HG03469 (cell line): Measurements from ENCODE around the gene B4GALT4.

Source experiments
- ATAC-seq: cut with Tn5 transposase; IDR thresholded peaks from one replicate; pipeline ENCODE4 v1.9.1; 2021; ENCODE audit warnings: mild to moderate bottlenecking, moderate library complexity, moderate number of reproducible peaks; ENCODE audit not compliant: unreplicated experiment

Gene B4GALT4

GRCh38 chr3:119238363-119238762 lies 2.3 kb downstream of the B4GALT4 start:
- ATAC-seq = no peak

- no peak for ATAC-seq
Measured at GRCh38 chr3:119237299-119237698, 3.4 kb downstream of the B4GALT4 start.

DNA sequence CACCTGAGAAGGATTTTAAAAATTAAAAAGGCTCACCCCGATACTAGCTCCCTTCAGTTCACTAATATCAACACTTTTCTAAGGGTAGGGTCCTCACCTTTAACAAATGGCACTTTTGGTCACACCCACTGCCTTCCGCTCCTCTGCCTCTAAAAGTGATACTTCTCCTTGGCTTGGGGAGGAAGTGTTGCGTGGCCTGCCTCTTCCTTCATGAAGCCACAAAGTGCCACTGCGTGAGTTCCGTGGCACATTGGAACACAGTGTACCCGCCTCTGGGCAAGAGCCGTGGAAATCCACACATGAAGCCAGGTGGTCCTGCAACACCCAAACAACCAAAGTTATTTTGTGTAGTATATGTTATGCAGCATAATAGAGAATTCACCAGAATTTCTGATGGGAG lies 3.9 kb downstream of the B4GALT4 start:
- ATAC-seq = no peak

DNA sequence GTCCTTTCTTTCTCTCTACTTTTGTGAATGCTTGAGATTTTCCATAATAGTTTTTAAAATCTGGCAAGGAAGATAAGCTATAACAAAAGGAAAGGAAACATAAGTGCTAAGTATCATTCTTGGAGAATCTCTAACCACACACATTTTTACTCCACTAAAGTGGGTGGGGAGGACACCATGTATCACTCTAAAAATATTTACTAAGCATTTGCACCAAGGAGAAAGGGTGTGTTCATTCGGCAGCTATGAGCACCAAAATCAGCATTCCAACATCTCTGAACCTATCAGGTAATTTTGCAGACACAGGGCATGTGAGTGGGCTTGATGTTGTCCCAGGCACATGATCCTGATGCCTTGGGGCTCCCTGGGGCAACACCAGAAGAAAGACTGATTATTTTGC lies 5.5 kb downstream of the B4GALT4 start:
- no peak for ATAC-seq

GRCh38 chr3:119234610-119235009 lies 6.1 kb downstream of the B4GALT4 start:
- ATAC-seq = no peak

- no peak for ATAC-seq
Measured at GRCh38 chr3:119230745-119231144, 9.9 kb downstream of the B4GALT4 start.

GRCh38 chr3:119230071-119230470 lies 10.6 kb downstream of the B4GALT4 start:
- ATAC-seq = no peak

- no peak for ATAC-seq
Measured at GRCh38 chr3:119229190-119229589, 11.5 kb downstream of the B4GALT4 start.

DNA sequence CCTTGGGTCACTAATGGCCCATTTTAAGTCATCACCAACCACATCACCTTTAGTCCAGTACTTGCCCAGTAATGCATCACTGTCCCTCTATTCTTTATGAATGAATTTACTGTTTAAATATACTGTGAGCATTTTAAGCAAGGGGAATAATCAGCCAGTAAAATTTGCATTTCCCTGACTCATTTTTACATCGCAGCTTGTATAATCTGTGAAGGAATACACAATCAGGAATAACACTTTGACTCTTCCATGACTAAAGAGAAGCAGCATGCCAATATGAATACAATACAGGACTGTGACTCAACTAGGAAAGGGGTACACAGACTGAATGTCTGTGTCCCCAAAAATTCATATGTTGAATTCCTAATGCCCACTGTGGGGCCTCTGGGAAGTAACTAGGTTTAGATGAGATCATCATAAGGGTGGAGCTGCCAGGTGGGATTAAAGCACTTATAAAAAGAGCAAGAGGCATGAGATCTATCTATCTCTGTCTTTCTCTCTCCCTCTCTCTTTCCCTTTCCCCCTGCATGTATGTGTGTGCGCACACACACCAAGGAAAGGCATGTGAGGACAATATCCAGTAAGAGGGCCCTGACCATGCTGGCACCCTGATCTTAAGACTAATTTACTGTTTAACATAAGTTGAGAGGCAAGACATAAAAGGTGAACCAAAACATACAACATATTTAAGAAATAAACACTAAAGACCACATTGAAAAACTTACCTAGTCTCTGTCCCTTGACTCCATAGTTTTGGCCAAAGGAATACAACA lies 12.1 kb downstream of the B4GALT4 start:
- no peak for ATAC-seq

DNA sequence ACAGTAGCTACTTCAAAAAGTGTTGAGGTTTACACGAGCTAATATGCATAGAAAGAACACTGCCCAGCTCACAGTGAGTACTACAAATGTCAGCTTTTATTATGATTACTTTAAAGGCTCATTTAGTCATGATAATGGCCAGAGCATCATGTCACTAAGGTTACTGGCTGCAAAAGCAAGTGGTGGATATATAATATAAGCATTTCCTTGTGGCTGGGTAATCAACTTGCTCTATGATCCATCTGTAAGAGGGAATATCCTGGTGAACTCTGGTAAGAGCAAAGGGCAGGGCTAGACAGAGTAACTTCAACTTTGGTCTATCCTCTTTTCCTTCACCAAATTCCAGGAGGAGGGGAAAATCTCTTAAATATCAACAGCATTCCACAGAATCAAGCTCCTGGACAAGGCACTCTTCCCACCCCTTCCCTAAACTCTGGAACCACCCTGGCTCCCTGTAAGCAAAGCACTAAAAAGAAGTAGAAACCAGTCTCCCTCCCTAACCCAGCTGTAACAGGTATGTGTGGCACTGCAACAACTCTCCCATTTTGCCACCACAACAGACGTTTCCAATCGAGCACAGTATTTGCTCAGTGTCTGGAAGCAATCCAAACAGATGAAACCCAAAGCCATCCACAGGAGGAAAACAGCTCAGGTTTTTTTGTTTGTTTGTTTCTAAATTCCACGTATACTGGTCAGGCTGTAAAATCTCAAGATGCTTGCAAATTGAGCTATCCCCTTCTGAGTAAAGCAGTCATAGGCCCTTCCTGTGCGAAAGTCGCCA lies 13.4 kb downstream of the B4GALT4 start:
- ATAC-seq = no peak

GRCh38 chr3:119225121-119225520 lies 15.6 kb downstream of the B4GALT4 start:
- no peak for ATAC-seq

DNA sequence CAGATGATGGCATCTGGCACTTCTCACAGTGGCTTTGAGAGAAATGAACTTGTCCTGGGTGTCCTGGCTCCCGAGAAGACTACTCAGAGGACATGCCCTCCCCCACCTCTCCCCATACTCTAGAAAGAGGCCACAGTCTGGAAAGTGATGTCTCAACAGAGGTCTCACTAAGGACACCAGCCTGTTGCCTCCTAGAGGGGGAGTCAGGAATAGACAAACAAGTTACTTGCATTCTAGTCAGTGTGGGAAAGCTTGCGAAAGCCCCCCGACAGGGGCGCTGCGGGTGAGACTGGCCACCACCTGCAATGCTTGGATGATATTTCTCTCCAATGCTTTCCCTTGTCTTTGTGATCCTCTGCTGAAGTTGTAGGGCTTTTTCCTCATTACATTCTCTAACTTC lies 17.2 kb downstream of the B4GALT4 start:
- ATAC-seq = no peak

DNA sequence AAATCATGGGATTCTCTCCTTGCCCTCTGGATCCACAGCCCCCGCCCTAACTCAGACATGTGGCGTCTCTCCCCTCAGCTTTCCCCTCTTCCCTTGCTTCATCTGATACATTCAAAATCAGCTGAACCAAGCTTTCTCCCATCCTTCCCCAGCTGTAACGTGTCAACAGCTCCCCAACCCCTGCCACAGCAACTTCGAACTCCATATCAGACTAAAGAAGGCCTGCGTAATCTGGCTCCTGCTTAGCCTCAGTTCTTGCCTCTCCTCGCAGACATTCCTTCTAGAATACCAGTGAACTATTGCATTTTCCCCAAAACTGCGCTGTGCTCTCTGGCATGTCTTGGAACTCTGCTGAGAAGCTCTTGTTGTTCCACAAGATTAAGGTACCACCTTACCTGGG lies 18.3 kb downstream of the B4GALT4 start:
- ATAC-seq = no peak

- no peak for ATAC-seq
Measured at GRCh38 chr3:119221779-119222320, 18.8 kb downstream of the B4GALT4 start.

DNA sequence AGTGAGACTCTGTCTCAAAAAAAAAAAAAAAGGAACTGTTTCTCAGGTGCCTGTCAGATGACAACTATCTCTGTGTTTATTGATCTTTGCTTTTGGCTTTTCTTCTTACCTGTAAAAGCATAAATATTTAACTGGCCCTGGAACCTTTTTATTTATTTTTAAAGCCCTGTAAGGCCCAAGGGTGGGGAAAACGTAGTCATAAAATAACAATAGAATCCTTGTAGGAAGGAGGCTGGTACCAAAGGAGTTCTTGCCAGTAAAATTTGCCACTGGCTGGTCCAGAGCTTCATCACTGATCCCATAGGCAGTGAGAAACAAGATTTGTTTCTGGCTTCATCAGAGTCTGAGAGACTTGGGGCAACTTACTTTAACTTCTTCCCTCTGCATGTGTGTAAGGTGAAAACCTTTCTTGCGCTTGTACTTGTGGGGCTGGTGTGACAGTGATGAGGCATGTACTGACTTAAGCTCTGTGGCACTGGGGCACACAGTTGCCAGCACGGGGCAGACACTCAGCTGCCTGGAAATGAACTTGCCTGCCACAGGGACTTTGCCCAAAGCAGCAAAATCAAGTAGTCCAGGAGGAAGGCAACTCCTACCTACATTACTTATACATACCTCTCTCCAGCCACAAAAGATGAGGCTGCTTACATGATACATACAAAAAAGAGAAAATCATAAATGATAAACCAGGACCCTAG lies 19.6 kb downstream of the B4GALT4 start:
- ATAC-seq = no peak

- ATAC-seq = no peak
Measured at GRCh38 chr3:119220198-119220597, 20.5 kb downstream of the B4GALT4 start.

DNA sequence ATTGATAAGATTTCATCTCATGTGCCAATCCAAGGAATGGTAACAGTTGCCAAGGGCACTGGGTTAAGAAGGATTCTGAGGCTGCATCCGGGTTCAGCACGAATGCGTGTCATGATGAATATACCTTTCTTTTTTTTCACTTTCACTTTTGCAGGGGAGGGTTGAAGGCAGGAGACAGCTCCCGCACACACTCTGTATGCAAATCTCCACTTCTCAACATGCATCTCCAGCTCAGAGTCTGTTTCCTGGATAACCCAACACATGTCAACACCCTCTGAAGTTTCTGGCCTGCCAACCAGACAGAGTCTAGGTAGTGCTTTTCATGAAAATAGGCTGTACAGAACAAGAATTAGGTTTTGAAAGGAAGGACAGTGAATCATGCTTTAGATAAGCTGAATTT lies 21.6 kb downstream of the B4GALT4 start:
- ATAC-seq = peak; percentile 99

DNA sequence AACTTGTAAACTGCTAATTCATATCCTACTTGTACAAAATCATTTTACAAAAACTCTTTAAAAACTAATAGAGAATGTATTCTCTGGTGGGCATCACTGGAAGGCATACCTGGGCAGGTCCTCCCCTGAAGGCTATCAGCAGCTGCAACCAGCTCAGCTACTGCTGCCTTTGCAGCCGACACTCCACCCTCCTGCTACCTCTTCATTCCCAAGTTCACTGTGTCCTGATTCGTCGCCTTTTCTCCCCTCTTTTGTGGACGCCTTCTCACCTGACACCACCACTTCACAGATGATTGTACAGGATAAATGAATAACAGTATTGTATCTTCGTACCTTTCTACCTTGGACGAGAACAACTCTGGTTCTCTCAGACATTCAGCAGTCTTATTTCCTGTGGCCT lies 28.9 kb downstream of the B4GALT4 start:
- ATAC-seq = no peak

- ATAC-seq = no peak
Measured at GRCh38 chr3:119211193-119211592, 29.5 kb downstream of the B4GALT4 start.

DNA sequence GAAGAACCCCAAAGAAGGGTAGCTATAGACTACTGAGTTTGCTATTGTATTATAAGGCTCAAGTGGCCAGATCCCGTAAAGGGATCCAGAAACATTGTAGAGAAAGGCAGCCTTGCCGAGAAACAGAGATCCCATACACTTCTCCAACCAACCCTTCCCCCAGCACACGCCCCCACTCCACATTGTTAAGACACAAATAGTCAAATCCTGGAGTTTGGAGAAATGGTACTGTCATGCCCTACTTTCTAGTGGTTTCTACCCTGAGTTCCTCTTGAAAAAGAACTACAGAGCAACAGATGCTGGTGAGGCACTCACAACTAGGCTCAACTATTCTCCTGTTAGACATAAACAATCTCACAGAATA lies 33.2 kb downstream of the B4GALT4 start:
- no peak for ATAC-seq
